ENCODE measurements around the gene LHFPL4.
"Not testable (repeated sequence)": the region's sequence is repeated elsewhere in the genome, so short reads cannot be mapped to it uniquely, and the experiment has no call there.

LHFPL4 gene

GRCh38 chr3:9534429-9534828, 19.2 kb downstream of the LHFPL4 start:
- DNase-seq = no peak

GRCh38 chr3:9525078-9525477, 28.5 kb downstream of the LHFPL4 start:
- no peak for DNase-seq

GRCh38 chr3:9514956-9515355, 38.7 kb downstream of the LHFPL4 start:
- DNase-seq = no peak

GRCh38 chr3:9514306-9514705, 39.3 kb downstream of the LHFPL4 start:
- DNase-seq = no peak

GRCh38 chr3:9512456-9513045, 41.1 kb downstream of the LHFPL4 start:
- no peak for DNase-seq

GRCh38 chr3:9508781-9509180, 44.8 kb downstream of the LHFPL4 start:
- DNase-seq = no peak

GRCh38 chr3:9507586-9508578, 45.7 kb downstream of the LHFPL4 start:
- DNase-seq = no peak

GRCh38 chr3:9503283-9503682, 50.3 kb downstream of the LHFPL4 start:
- DNase-seq = peak; percentile 46

GRCh38 chr3:9501226-9501625, 52.4 kb downstream of the LHFPL4 start:
- no peak for DNase-seq

GRCh38 chr3:9500108-9501050, 53.2 kb downstream of the LHFPL4 start:
- DNase-seq = peak; percentile 17

GRCh38 chr3:9499455-9500107, 54.0 kb downstream of the LHFPL4 start:
- no peak for DNase-seq

- no peak for DNase-seq
Observed at GRCh38 chr3:9498781-9499180, 54.8 kb downstream of the LHFPL4 start.

GRCh38 chr3:9497821-9498565, 55.6 kb downstream of the LHFPL4 start:
- DNase-seq = no peak

GRCh38 chr3:9496893-9497292, 56.7 kb downstream of the LHFPL4 start:
- no peak for DNase-seq

GRCh38 chr3:9494036-9494435, 59.6 kb downstream of the LHFPL4 start:
- DNase-seq = not testable (repeated sequence)

GRCh38 chr3:9491506-9491905, 62.1 kb downstream of the LHFPL4 start:
- DNase-seq = no peak

- no peak for DNase-seq
Observed at GRCh38 chr3:9485248-9485647, 68.4 kb downstream of the LHFPL4 start.

- no peak for DNase-seq
Observed at GRCh38 chr3:9480265-9480664, 73.4 kb downstream of the LHFPL4 start.

- DNase-seq = no peak
Observed at GRCh38 chr3:9476935-9477334, 76.7 kb downstream of the LHFPL4 start.

GRCh38 chr3:9474482-9474881, 79.1 kb downstream of the LHFPL4 start:
- DNase-seq = no peak

GRCh38 chr3:9473496-9474065, 80.0 kb downstream of the LHFPL4 start:
- no peak for DNase-seq
